KBM-7 (cell line): Measurements from ENCODE around the gene MSH4.
"Not testable (repeated sequence)": the region's sequence is repeated elsewhere in the genome, so short reads cannot be mapped to it uniquely, and the experiment has no call there.

ENCODE experiments used
- DNase-seq: peaks from one replicate; pipeline ENCODE4 v3.0.0-alpha.2; 2015
- in situ Hi-C: fragments of 300-500 bp; cut with MboI; formaldehyde crosslinking; loops from 2 replicates; pipeline ENCODE4 v1.14.3; 2020; ENCODE audit warnings: low sequenced_read_pairs, low pct_unique_long_range_greater_than_20kb, mixed read lengths

Gene MSH4

DNA sequence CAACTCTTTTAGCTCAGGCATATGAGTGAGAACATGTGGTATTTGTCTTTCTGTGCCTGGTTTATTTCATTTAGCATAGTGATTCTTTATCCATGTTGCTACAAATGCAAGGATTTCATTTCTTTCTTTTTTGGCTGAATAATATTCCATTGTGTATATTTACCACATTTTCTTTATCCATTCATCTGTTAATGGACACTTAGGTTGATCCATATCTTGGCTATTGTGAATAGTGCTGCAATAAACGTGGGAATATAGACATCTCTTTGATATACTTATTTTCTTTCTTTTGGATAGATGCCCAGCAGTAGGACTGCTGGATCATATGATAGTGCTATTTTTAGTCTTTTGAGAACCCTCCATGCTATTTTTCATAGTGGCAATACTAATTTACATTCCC is 104.7 kb downstream of the MSH4 start:
- in situ Hi-C loops: no loop called here

GRCh38 chr1:75908717-75909152 is 112.1 kb downstream of the MSH4 start:
- DNase-seq: peak; percentile 49
- in situ Hi-C loops: no loop called here

More for the DNA sequence above, 104.7 kb downstream of the MSH4 start:
- DNase-seq: no peak

DNA sequence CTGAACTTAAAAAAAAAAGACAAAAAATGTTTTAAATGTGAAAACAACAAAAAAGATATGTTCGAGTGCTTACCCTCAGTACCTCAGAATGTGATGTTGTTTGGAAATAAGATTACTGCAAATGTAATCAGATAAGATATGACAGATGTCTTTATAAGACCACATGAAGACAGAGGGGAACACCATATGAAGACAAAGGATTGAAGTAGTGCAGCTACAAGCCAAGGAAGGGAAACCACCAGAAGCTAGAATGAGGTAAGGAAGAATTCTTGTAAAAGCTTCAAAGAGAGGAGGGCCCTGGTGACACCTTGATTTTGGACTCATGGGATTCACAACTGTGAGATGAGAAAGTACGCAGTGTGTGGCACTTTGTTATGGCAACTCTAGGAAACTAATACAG is 120.2 kb downstream of the MSH4 start:
- in situ Hi-C loops: no loop called here
- DNase-seq: no peak

DNA sequence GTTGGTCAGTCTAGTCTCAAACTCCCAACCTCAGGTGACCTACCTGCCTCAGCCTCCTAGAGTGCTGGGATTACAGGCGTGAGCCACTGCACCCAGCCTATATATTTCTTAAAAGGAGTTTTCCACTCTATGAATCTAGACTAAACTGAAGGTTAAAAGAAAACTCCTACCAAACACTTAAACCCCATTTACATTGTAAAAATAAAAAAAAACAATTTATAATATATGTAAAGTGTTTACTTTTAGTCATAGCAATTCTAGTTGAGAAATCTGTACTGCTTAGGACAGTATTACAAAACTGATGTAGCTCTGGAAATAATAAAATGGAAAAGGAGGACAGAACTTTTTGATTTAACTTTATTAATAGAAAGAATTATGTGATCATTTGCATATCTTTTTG is 126.0 kb downstream of the MSH4 start:
- DNase-seq: no peak
- in situ Hi-C loops: no loop called here

GRCh38 chr1:75932304-75932703 is 135.6 kb downstream of the MSH4 start, which contains the start of gene ASB17:
Gene ASB17 (minus strand): TSS chr1:75932404. CDS start chr1:75932291, 113 bp downstream.
- no peak for DNase-seq

GRCh38 chr1:75937034-75937433 is 140.4 kb downstream of the MSH4 start:
- DNase-seq: no peak
- in situ Hi-C loops: no loop called here

More at GRCh38 chr1:75932304-75932703, 135.6 kb downstream of the MSH4 start, which contains the start of gene ASB17:
- in situ Hi-C loops: no loop called here

GRCh38 chr1:75943037-75943436 is 146.4 kb downstream of the MSH4 start:
- in situ Hi-C loops: not testable (repeated sequence)
- DNase-seq: peak; percentile 73

GRCh38 chr1:75950176-75950575 is 153.5 kb downstream of the MSH4 start:
- in situ Hi-C loops: no loop called here

GRCh38 chr1:75952016-75952415 is 155.3 kb downstream of the MSH4 start:
- in situ Hi-C loops: no loop called here
- no peak for DNase-seq

More at GRCh38 chr1:75950176-75950575, 153.5 kb downstream of the MSH4 start:
- DNase-seq: no peak

DNA sequence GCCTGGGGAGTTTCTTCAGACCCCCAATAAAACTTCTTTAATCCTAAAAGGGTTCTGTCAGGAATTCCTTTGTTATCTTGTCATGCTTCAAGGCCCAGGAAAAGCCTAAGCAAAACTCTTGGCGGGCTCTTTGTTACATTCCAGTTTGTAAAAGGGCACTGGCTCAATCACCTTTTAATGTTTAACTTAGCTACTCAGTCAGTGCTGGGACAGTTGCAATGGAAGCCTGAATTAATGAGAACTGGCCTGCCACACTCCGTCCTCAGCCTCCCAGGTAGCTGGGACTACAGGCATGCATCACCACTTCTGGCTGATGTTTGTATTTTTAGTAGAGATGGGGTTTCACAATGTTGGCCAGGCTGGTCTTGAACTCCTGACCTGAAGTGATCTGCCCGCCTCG is 156.8 kb downstream of the MSH4 start:
- in situ Hi-C loops: no loop called here
- no peak for DNase-seq

- DNase-seq: no peak
- in situ Hi-C loops: no loop called here
These were observed 157.9 kb downstream of the MSH4 start for GRCh38 chr1:75954586-75954985.
